HCT116 (cell line): ENCODE measurements around the gene TOPORS. TPM values are rescaled to one million over a fixed set of nuclear protein-coding genes. Genes with fewer than 3 reads are reported as not detected.
A peak's percentile ranks its signal among the peaks of the same experiment; 100 is the strongest.
"Not testable (repeated sequence)": the region's sequence is repeated elsewhere in the genome, so short reads cannot be mapped to it uniquely, and the experiment has no call there.

Source experiments
- ATAC-seq: fragments of 200-7000 bp; cut with Tn5 transposase; 2 replicates; pipeline ENCODE4 v1.9.1; 2020; ENCODE audit warnings: mild to moderate bottlenecking, moderate library complexity
- BruUV-seq: library from RNA; stranded (reverse); fragments of 400-500 nt; replicated peaks from 2 replicates; lab custom pipeline; 2021; lab: Mats Ljungman, UMichigan
- CTCF ChIA-PET: fragments of 300-600 bp; sonication (Branson Sonifier 250); formaldehyde crosslinking; loops from one replicate; lab custom pipeline; 2021; ENCODE audit warnings: antibody characterized with exemption; lab: Charles Lee
- POLR2A ChIA-PET: fragments of 300-600, 350-600 bp; sonication (Branson Sonifier 250); formaldehyde crosslinking; loops from one replicate; lab custom pipeline; 2021; ENCODE audit warnings: antibody characterized with exemption; lab: Charles Lee
- RAD21 ChIA-PET, 2 experiments: fragments of 300-600 bp; sonication (Branson Sonifier 250); formaldehyde crosslinking; loops; one replicate each; lab custom pipeline; 2023; ENCODE audit warnings: low total read pairs in 2 of 2; ENCODE audit not compliant: uncharacterized antibody in 2 of 2, unreplicated experiment in 2 of 2, low non-redundant PET in 1 of 2; lab: Charles Lee
- DNase-seq: peaks from one replicate; pipeline ENCODE4 v3.0.0-alpha.2; 2010; ENCODE audit warnings: low read depth, low spot score
- H2AFZ ChIP-seq: fragments of 200-600 bp; shearing (Covaris generic), sonication (generic); 2 replicates; pipeline ENCODE4 v1.6.1; 2017; ENCODE audit warnings: low read depth, mixed run types, mixed read lengths, antibody characterized with exemption, low read length; ENCODE audit not compliant: poor library complexity, severe bottlenecking
- H3K27ac ChIP-seq: 2 replicates; pipeline ENCODE4 v1.5.1; 2012; ENCODE audit warnings: low read depth, low read length
- H3K27me3 ChIP-seq: fragments of 200-600 bp; sonication (generic); 2 replicates; pipeline ENCODE4 v1.6.1; 2016; ENCODE audit warnings: mixed run types, low read length, mixed read lengths; ENCODE audit not compliant: insufficient read depth
- H3K36me3 ChIP-seq, 2 experiments: fragments of 200-500 bp in 1 of 2; fragments of 200-600 bp in 1 of 2; sonication (Bioruptor generic) in 1 of 2; sonication (generic) in 1 of 2; 2 replicates each; pipeline versions ENCODE4 v1.5.1 to v1.6.1; 2014 to 2016; ENCODE audit warnings: low read length in 2 of 2, inconsistent platforms in 1 of 2, mixed read lengths in 1 of 2, mixed run types in 1 of 2; ENCODE audit not compliant: insufficient read depth in 2 of 2, control insufficient read depth in 1 of 2
- H3K4me1 ChIP-seq, 2 experiments: fragments of 200-600 bp in 1 of 2; sonication (generic) in 1 of 2; 2 replicates each; pipeline versions ENCODE4 v1.5.1 to v1.6.1; 2012 to 2017; ENCODE audit warnings: low read length in 2 of 2, inconsistent platforms in 1 of 2, mild to moderate bottlenecking in 1 of 2, mixed read lengths in 1 of 2, mixed run types in 1 of 2, moderate library complexity in 1 of 2; ENCODE audit not compliant: insufficient read depth in 2 of 2, control insufficient read depth in 1 of 2
- H3K4me2 ChIP-seq: fragments of 200-600 bp; sonication (generic); 2 replicates; pipeline ENCODE4 v1.6.1; 2017; ENCODE audit warnings: mixed run types, low read length, mixed read lengths
- H3K4me3 ChIP-seq, 2 experiments: fragments of 200-600 bp in 1 of 2; sonication (generic) in 1 of 2; replicated peaks in 1 of 2; 2 replicates each; pipeline ENCODE4 v1.5.1; 2011 to 2016; ENCODE audit warnings: low read length in 2 of 2, control low read depth in 1 of 2, low read depth in 1 of 2, mild to moderate bottlenecking in 1 of 2, mixed read lengths in 1 of 2, mixed run types in 1 of 2
- H3K79me2 ChIP-seq: fragments of 200-600 bp; sonication (generic); 2 replicates; pipeline ENCODE4 v1.6.1; 2017; ENCODE audit warnings: mild to moderate bottlenecking, mixed run types, low read length, moderate library complexity, mixed read lengths; ENCODE audit not compliant: insufficient read depth
- H3K9ac ChIP-seq: fragments of 200-600 bp; sonication (generic); 2 replicates; pipeline ENCODE4 v1.6.1; 2016; ENCODE audit warnings: low read length, mixed read lengths
- H3K9me2 ChIP-seq: fragments of 200-600 bp; sonication (generic), shearing (Covaris generic); 2 replicates; pipeline ENCODE4 v1.6.1; 2017; ENCODE audit warnings: mixed run types, mild to moderate bottlenecking, moderate library complexity; ENCODE audit not compliant: insufficient read depth
- H3K9me3 ChIP-seq, 2 experiments: fragments of 200-500 bp in 1 of 2; fragments of 200-600 bp in 1 of 2; sonication (Bioruptor generic) in 1 of 2; sonication (generic) in 1 of 2; 2 replicates each; pipeline ENCODE4 v1.6.1; 2014 to 2017; ENCODE audit warnings: low read length in 2 of 2, mixed read lengths in 2 of 2, inconsistent platforms in 1 of 2, low read depth in 1 of 2, mild to moderate bottlenecking in 1 of 2, mixed run types in 1 of 2, moderate library complexity in 1 of 2; ENCODE audit not compliant: control insufficient read depth in 1 of 2, insufficient read depth in 1 of 2
- H4K20me1 ChIP-seq: fragments of 200-600 bp; sonication (generic), shearing (Covaris generic); 2 replicates; pipeline ENCODE4 v1.6.1; 2017; ENCODE audit warnings: mixed run types, mild to moderate bottlenecking, moderate library complexity; ENCODE audit not compliant: insufficient read depth
- ATF3 ChIP-seq: IDR thresholded peaks from 2 replicates; pipeline ENCODE4 v1.6.1; 2012
- CBX3 ChIP-seq: IDR thresholded peaks from 2 replicates; pipeline ENCODE4 v1.6.1; 2012; ENCODE audit warnings: low read depth
- CEBPB ChIP-seq: IDR thresholded peaks from 2 replicates; pipeline ENCODE4 v1.6.1; 2012; ENCODE audit warnings: low read depth
- CTCF ChIP-seq, 3 experiments: fragments of 200-600 bp in 1 of 3; sonication (generic) in 1 of 3; IDR thresholded peaks in 2 of 3; conservative IDR thresholded peaks in 1 of 3; 2 replicates each; pipeline ENCODE4 v1.5.1; 2012 to 2017; ENCODE audit warnings: low read depth in 2 of 3, low read length in 2 of 3, antibody characterized with exemption in 1 of 3, borderline replicate concordance in 1 of 3, control low read depth in 1 of 3, mild to moderate bottlenecking in 1 of 3, mixed read lengths in 1 of 3, mixed run types in 1 of 3, moderate library complexity in 1 of 3; ENCODE audit not compliant: insufficient read depth in 1 of 3
- EGR1 ChIP-seq: IDR thresholded peaks from 2 replicates; pipeline ENCODE4 v1.6.1; 2012; ENCODE audit warnings: low read depth
- ELF1 ChIP-seq: IDR thresholded peaks from 2 replicates; pipeline ENCODE4 v1.6.1; 2012; ENCODE audit warnings: low read depth, borderline replicate concordance
- FOSL1 ChIP-seq: IDR thresholded peaks from 2 replicates; pipeline ENCODE4 v1.6.1; 2012; ENCODE audit warnings: low read depth
- POLR2A ChIP-seq: IDR thresholded peaks from 2 replicates; pipeline ENCODE4 v1.7.0; 2011; ENCODE audit warnings: borderline replicate concordance; ENCODE audit not compliant: insufficient read depth, insufficient read length; ENCODE audit errors: extremely low read depth
- RAD21 ChIP-seq: IDR thresholded peaks from 2 replicates; pipeline ENCODE4 v1.6.1; 2012; ENCODE audit warnings: low read depth, mild to moderate bottlenecking
- SIN3A ChIP-seq: IDR thresholded peaks from 2 replicates; pipeline ENCODE4 v1.6.1; 2012; ENCODE audit warnings: low read depth
- SP1 ChIP-seq: IDR thresholded peaks from 2 replicates; pipeline ENCODE4 v1.6.1; 2012; ENCODE audit warnings: low read depth
- SRF ChIP-seq: IDR thresholded peaks from 2 replicates; pipeline ENCODE4 v1.6.1; 2012; ENCODE audit warnings: low read depth
- YY1 ChIP-seq: IDR thresholded peaks from 2 replicates; pipeline ENCODE4 v1.6.1; 2011; ENCODE audit warnings: low read length, low read depth, moderate library complexity, mild to moderate bottlenecking; ENCODE audit not compliant: insufficient replicate concordance; ENCODE audit errors: extremely low read depth
- ZNF274 ChIP-seq: fragments of 200-500 bp; sonication (Bioruptor generic); IDR thresholded peaks from 2 replicates; pipeline ENCODE4 v1.6.1; 2014; ENCODE audit warnings: mild to moderate bottlenecking, low read depth, low read length, inconsistent platforms
- intact Hi-C: fragments of 100-400 bp; cut with micrococcal nuclease; formaldehyde crosslinking; loops from 2 replicates; pipeline ENCODE4 v1.10.0; 2022
- total RNA-seq: library from RNA; stranded (reverse); gene quantifications from one replicate; pipeline ENCODE4 v1.2.1, GENCODE V29; 2021; ENCODE audit not compliant: unreplicated experiment

The TOPORS gene
- total RNA-seq, 1 experiment from 2014 or later: 12.7 TPM

- no peaks in the 10 kb centered on the region for H4K20me1 ChIP-seq
- ChIA-PET RAD21 (interaction anchor here in 1 of 2 experiments (0.7 kb wide), 1 partner anchor 24 kb away, joined by 3 read pairs; no protein-coding TSS in a partner anchor), POLR2A (interaction anchor here (0.7 kb wide), 1 partner anchor 15 kb away, joined by 3 read pairs; no protein-coding TSS in a partner anchor), CTCF (interaction anchor here (1.6 to 1.7 kb wide), 2 partner anchors 23 to 172 kb away, joined by 3 to 6 read pairs; no protein-coding TSS in a partner anchor)
- peak overlapping the region; percentile 94 for H3K4me2 ChIP-seq
- DNase-seq: no peak
- H3K27me3 ChIP-seq: no peaks in the 10 kb centered on the region
- TSS peak; percentile 4 for BruUV-seq
- H3K36me3 ChIP-seq: no peaks in the 10 kb centered on the region; a peak in 2 of 4 replicates
- no peak for ATAC-seq
- H3K79me2 ChIP-seq: peaks cover 72% of the 10 kb centered on the region
- no peak overlapping the region for H2AFZ ChIP-seq
- no peaks in the 10 kb centered on the region for H3K9me3 ChIP-seq
- no peak for TF ChIP-seq CTCF (IDR thresholded peaks at IDR 0.05 in 2 of 3, conservative IDR thresholded peaks at IDR 0.05 in 1 of 3; ENCODE audit: borderline replicate concordance in 1 of 3, insufficient read depth in 1 of 3, low read depth in 2 of 3, low read length in 2 of 3)
- TF ChIP-seq ZNF274: no peak
- TF ChIP-seq CEBPB: no peak
- TF ChIP-seq SIN3A: no peak
- TF ChIP-seq ATF3: no peak
- TF ChIP-seq RAD21: no peak
- TF ChIP-seq SRF: no peak
- no peak for TF ChIP-seq SP1
- TF ChIP-seq ELF1: no peak
- TF ChIP-seq FOSL1: no peak
- no peak for TF ChIP-seq YY1
- no peak for TF ChIP-seq CBX3
- no peak for TF ChIP-seq EGR1
- TF ChIP-seq POLR2A: no peak
- no peak overlapping the region; the same call in 1 of the 2 replicates for H3K27ac ChIP-seq
- H3K9me2 ChIP-seq: no peaks in the 10 kb centered on the region
- H3K9ac ChIP-seq: no peak overlapping the region
- peaks cover 8 to 22% of the 10 kb centered on the region in 2 experiments for H3K4me1 ChIP-seq
- H3K4me3 ChIP-seq: no peak overlapping the region; a peak in 1 of 4 replicates
- intact Hi-C loops: no loop called here
These were observed 2.2 kb downstream of the TOPORS start for GRCh38 chr9:32550150-32550561.

DNA sequence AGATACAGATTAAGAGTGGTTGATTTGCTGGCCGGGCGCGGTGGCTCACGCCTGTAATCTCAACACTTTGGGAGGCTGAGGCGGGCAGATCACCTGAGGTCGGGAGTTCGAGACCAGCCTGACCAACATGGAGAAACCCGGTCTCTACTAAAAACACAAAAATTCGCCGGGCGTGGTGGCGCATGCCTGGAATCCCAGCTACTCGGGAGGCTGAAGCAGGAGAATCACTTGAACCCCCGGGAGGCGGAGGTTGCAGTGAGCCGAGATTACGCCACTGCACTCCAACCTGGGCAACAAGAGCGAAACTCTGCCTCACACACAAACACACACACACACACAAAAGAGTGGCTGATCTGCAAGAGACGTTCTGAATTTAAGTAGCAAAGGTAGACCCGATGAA is 4.2 kb downstream of the TOPORS start:
- BruUV-seq, H3K4me3 ChIP-seq, H3K4me2 ChIP-seq, H3K27me3 ChIP-seq, H3K9ac ChIP-seq, H2AFZ ChIP-seq, intact Hi-C loops, RAD21 ChIA-PET, DNase-seq, H3K9me2 ChIP-seq, H3K36me3 ChIP-seq, CTCF ChIA-PET, POLR2A ChIA-PET, ATAC-seq, H3K9me3 ChIP-seq, H4K20me1 ChIP-seq, H3K27ac ChIP-seq: not testable (repeated sequence)
- peaks cover 86% of the 10 kb centered on the region for H3K79me2 ChIP-seq
- H3K4me1 ChIP-seq: peaks cover 4 to 18% of the 10 kb centered on the region in 2 experiments
